ENCODE results near the gene NRARP.

Gene NRARP

GRCh38 chr9:137310189-137311052 lies 8.3 kb upstream of the NRARP start:
- DNase-seq (ENCODE audit: low spot score), result no peak

- DNase-seq (ENCODE audit: low spot score), result no peak
Observed at GRCh38 chr9:137309368-137310188, 7.5 kb upstream of the NRARP start.

DNA sequence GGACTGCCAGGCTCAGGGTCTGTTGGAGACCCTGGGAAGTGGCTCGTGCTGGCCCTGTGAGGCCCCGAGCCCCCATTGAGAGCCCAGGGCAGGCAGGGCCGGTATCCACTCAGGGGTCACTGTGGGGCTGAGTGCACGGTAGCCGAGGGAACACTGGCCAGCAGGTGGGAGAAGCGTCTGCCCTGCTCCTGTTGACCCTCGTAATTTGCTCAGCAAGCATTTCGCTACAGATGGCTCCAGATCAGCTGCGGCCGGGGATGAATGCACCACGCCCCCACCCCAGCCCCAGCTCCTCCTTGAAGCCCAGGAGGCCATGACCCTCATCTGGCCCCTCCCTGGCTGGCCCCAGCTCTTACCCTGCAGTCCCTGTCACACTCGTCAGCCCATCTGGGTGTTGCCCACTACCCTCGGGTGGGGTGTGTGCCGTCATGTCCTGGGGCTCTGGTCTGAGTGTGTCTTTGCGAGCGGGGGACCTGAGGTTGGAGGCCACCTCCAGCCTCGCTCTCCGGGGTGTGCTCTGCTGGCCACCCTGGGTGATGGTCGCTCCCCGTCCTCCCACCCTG lies 6.1 kb upstream of the NRARP start:
- DNase-seq (ENCODE audit: low spot score), result no peak

DNA sequence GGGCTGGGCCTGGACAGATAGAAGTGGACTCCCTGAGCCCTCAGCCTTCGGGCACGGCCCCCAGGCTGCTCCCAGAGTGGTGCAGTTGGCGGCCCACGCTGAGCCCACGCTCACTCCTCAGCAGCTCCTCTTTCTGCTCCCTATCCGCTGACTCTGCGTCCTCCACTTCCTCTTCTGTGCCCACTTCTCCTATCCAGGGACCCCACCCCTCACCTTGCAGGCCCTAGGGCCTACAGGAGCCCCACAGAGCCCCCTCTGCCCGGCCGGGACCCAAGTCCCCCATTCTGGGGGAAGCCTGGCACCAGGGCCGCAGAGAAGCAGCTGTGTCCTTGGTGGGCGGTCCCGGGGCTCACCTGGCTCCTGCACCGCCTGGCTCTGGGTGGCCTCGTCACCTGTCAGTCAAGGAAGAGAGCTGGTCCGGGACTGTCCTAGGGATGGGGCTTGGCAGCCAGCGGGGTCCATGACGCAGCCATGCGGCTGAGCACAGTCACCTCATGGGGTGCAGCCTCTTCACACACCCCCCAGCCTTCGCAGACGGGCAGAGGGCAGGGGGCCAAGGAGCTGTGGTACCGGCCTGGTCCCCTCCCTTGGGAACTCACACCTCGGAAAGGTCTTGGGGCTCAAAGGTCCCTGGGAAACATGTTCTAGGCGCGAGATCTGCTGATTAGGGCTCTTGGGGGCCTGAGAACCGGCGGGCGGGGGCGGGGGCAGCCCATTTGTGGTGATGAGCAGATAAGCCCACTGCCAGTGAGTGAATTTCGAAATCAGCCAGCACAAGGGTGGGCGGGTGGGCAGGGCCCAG lies 5.4 kb upstream of the NRARP start:
- no peak for DNase-seq (ENCODE audit: low spot score)

DNA sequence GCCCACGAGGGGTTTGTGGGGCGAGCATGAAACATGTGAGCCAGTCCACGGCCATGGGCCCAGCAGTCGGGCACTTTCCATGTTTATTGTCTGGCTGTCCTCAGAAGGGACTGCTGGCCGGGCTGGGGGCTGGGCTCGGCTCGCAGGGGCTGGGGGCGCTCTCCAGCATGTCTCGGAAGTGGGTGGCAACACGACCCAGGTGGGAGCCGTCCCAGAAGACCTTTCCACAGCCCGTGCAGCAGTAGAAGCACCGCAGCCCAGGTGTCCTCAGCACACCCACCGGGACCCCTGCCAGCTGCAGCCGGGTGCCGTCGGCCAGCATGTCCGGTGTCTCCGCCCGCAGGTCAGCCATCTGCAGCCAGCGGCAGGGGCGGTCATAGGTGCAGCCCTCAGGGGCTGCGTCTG lies 4.8 kb upstream of the NRARP start:
- DNase-seq (ENCODE audit: low spot score), result no peak

- no peak for DNase-seq (ENCODE audit: low spot score)
Observed at GRCh38 chr9:137306066-137306849, 4.2 kb upstream of the NRARP start.

GRCh38 chr9:137305798-137306065 lies 3.7 kb upstream of the NRARP start:
- DNase-seq (ENCODE audit: low spot score), result no peak

DNA sequence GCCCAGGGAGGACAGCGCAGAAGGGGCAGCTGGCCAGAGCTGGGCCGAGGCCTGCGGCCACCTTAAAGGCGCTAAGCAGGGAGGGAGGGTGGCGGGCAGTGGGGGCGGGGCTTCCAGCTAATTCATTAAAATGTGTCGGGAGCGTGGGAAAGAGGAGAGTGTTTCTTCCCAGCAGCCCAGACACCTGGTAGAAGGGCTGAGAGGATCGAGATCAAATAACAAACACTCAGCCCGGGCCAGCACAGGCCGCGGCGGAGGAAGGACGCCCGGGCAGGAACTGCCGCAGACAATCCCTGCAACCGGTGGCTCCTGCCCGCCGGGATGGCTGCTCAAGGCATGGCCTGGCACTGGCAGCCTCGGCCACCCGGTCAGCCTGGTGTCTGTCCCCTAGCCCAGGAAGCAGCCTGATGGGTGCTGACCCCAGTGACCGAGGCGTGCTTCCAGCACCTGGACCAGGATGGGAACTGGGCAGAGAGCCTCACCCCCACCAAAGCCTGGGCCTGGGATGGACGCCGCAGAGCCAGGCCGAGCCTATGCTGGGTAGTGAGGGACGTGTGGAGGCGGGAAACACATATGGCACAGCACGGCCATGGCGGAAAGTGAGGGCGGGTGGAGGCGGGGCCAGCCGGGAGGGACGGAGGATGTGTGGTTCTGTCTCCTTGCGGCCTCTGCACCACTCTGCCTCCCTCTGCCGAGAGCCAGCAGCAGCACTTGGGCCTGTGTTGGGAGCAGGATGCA lies 3.2 kb upstream of the NRARP start:
- DNase-seq (ENCODE audit: low spot score), result no peak

- DNase-seq (ENCODE audit: low spot score), result no peak
Observed at GRCh38 chr9:137304383-137305059, 2.5 kb upstream of the NRARP start.

DNA sequence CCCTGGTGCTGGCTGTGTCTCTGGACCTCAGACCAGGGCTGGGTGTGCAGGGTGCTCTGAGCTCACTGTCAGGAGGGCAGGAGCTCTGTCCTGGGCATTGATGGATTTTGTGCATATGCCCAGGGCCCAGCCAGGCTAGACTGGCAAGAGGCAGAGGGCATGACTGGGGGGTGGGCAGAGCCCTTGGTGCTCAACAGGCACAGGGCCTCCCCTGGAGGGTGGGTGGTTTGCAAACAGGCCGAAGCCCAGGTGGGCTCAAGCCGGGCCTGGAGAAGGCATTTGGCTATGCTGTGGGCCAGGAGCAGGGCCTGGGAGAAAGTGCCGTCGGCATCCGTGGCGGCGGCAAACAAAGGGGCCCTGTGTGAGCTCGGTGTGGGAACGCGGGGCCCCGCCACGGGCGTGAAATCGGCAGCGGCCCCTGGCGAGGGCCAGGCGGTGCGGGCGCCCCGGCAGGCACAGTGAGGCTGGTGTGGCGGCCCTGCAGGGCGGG lies 1.9 kb upstream of the NRARP start:
- DNase-seq (ENCODE audit: low spot score), result no peak

DNA sequence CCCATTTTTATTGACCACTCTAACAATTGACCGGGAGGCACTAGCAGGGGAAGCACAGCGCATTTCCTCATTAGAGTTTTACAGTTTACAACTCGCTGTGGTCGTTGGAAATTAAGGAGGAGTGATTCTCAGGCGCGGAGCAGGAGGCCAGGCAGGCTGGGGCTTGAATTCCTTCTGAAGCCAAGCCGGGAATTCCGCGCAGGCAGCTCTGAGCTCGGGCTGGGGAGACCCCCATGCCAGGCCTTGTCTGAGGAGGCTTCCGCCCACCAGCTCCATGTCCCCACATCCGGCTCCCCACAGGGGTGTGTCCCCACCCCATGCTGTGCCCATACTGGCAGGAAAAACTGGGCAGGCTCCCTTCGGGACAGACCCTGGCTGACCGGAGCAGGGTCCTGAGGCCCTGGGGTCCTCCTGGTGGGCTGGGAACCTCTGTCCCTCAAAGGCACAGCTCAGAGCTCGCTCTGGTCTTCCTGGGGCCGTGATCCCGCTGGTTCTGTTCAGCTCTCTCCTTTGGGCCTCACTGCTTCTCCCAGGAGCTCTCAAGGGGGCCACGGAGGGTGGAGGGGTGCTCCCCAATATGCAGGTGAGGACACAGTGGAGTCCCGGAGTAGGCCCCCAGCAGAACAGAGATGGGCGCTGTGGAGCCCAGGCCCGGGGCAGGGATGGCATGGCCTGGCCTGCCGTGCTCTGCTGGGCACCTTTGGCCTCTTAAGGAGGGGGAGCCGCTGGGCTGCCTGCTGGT lies 1.3 kb upstream of the NRARP start:
- no peak for DNase-seq (ENCODE audit: low spot score)

GRCh38 chr9:137302449-137303150 lies 529 bp upstream of the NRARP start:
- DNase-seq (ENCODE audit: low spot score), result no peak

- DNase-seq (ENCODE audit: low spot score), result no peak
Observed at GRCh38 chr9:137301081-137301947, 757 bp downstream of the NRARP start.

GRCh38 chr9:137300567-137301080 lies 1.4 kb downstream of the NRARP start:
- DNase-seq (ENCODE audit: low spot score), result no peak

GRCh38 chr9:137299938-137300337 lies 2.1 kb downstream of the NRARP start:
- DNase-seq (ENCODE audit: low spot score), result no peak

DNA sequence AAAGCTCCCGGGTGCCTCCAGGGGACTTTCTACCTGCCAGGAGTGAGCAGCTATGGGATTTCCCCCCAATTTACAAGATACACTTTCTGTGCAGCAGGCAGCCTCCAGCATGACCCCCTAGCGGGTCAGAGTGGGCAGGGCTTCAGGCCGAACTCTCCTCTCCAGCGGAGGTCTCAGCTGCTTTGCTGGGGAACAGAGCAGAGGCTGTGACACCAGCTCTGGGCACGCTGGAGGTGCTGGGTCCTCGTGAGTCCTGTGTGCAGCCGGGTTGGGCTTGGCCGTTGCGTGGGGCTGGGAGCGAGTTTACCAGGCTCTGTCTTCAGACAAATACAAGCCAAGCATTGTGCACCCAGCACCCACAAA lies 2.9 kb downstream of the NRARP start:
- no peak for DNase-seq (ENCODE audit: low spot score)

- DNase-seq (ENCODE audit: low spot score), result no peak
Observed at GRCh38 chr9:137298401-137299202, 3.5 kb downstream of the NRARP start.
